Measurements from ENCODE around the gene CD74. TPM values are rescaled to one million over a fixed set of nuclear protein-coding genes. Genes with fewer than 3 reads are reported as not detected.

CD74 gene
- total RNA-seq, 6 donors from 2014 or later = 957 to 4,783 (median 3,180) TPM

DNA sequence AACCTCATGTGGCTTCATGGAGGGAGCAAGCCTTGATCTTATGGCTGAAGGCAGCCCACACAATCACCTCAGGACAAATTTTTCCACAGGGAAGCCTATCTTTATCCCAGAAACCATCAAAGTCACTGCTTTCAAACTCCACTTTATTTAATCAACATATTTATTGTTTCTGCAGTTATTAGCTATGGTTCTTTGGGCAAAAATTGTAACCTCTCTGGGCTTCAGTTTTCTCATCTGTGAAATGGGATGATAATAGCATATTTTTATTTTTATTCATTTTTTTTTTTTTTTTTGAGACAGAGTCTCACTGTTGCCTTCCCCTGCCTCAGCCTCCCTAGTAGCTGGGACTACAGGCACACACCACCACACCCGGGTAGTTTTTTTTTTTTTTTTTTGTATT is 38.9 kb upstream of the CD74 start:
- Histone ChIP-seq H3K27me3 (no peaks in the 10 kb centered on the region), H3K9me3 (no peaks in the 10 kb centered on the region), H3K4me3 (no peak overlapping the region), H3K36me3 (peaks cover 10 to 14% (median 10%) of the 10 kb centered on the region in 4 donors), H3K27ac (no peak overlapping the region), H3K4me1 (peaks cover 15 to 29% (median 25%) of the 10 kb centered on the region in 4 donors)
- no peak for DNase-seq
- ATAC-seq (ENCODE audit: low FRiP score in 2 of 2) = no peak
- TF ChIP-seq EP300 (IDR thresholded peaks at IDR 0.05) = no peak
- no peak for TF ChIP-seq POLR2AphosphoS5 (IDR thresholded peaks at IDR 0.05)
- no peak for TF ChIP-seq POLR2A (IDR thresholded peaks at IDR 0.05)
- TF ChIP-seq, protein P1, sequence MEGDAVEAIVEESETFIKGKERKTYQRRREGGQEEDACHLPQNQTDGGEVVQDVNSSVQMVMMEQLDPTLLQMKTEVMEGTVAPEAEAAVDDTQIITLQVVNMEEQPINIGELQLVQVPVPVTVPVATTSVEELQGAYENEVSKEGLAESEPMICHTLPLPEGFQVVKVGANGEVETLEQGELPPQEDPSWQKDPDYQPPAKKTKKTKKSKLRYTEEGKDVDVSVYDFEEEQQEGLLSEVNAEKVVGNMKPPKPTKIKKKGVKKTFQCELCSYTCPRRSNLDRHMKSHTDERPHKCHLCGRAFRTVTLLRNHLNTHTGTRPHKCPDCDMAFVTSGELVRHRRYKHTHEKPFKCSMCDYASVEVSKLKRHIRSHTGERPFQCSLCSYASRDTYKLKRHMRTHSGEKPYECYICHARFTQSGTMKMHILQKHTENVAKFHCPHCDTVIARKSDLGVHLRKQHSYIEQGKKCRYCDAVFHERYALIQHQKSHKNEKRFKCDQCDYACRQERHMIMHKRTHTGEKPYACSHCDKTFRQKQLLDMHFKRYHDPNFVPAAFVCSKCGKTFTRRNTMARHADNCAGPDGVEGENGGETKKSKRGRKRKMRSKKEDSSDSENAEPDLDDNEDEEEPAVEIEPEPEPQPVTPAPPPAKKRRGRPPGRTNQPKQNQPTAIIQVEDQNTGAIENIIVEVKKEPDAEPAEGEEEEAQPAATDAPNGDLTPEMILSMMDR (IDR thresholded peaks at IDR 0.05) = no peak
- 88 to 90% methylated on average over 1 of the region's 1 CpG for WGBS, 2 donors

DNA sequence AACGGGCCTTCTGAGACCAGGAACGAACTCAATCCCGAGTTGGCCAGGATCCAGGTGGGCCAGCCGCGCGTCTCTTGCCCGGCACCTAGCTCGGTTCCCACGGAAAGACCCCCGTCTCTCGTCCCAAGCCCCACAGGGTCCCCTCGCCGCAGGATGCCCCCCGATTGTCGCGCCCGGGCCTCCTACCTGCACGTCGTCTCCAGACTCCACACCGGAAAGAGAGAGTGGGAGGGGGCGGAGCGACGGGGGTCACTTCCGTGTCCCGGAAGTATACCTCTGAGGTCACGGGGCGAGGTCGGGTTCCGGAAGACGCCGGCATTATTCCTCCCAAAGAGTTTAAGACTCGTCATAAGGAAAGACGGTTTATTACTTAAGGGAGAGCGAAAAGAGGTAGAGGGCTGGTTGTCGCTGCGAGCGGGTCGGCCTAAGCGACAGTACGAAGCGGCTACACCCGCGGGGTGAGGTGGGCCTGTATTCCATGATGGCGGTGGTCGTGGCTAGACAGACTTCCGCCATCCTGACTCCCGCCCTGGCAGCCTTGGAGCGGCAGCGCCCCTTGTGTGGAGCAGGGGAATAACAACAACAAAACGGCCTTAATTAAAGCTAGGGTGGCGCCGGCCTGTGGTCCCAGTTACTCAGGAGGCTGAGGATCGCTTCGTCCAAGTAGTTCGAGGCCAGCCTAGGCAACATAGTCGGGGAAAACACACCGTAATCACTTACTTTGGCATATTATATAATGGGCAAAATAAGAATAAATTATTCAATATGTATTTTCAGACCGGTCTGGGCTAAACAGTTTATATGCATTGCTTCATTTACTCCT is 37.0 kb upstream of the CD74 start, which contains the start of gene RPS14:
Gene RPS14, minus strand, starts transcription at position 223 of the 823 bp plus-strand sequence. CDS start 2,006 bp downstream, outside the sequence.
- H3K4me1 ChIP-seq = peaks cover 15 to 30% (median 25%) of the 10 kb centered on the region in 4 donors
- DNase-seq = peak; percentile 93
- H3K36me3 ChIP-seq = peaks cover 28 to 33% (median 29%) of the 10 kb centered on the region in 4 donors
- H3K27me3 ChIP-seq = no peaks in the 10 kb centered on the region
- TF ChIP-seq, protein P1 (IDR thresholded peaks at IDR 0.05) = peak; percentile 78 to 97 (median 94)
- TF ChIP-seq POLR2A (IDR thresholded peaks at IDR 0.05) = peak; percentile 18 to 91 (median 58)
- peak in 1 of 4 donors; percentile 4 for TF ChIP-seq EP300 (IDR thresholded peaks at IDR 0.05)
- peak; percentile 84 to 96 for TF ChIP-seq POLR2AphosphoS5 (IDR thresholded peaks at IDR 0.05)
- H3K4me3 ChIP-seq = peak within 1 kb of the TSS; percentile 67 to 88 (median 80)
- peak within 1 kb of the TSS; percentile 94 to 99 (median 96) for H3K27ac ChIP-seq
- no peaks in the 10 kb centered on the region for H3K9me3 ChIP-seq
- ATAC-seq (ENCODE audit: low FRiP score in 2 of 2) = peak; percentile 98 to 99
- WGBS, 2 donors = 4 to 8% methylated on average over 30 to 56 of the region's 58 CpGs

DNA sequence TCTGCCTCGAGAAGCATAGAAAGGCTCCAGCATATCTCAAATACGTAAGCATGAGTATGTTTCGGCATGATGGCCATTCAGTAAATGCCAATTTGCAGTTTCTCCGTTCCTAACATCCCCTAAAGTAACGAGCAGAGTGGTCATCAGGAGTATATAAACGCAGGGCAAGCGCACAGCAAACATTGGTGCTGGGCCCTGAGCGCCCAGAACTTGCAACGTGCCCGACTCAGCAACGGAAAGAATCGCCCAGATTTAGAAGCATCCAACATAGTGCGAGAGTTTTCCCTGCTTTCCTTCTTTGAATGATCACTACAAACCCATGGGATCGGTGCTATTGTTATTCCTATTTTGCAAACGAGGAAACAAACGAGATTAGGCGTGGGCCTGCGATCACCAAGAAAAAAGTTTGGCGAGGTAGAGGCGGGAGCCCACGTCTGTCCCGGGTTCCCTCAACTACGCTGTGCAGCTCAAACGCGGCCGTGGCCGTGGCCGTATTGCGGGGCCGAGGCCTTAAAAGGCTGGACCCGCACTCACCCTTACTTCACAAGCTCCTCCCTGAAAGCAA is 36.3 kb upstream of the CD74 start:
- H3K36me3 ChIP-seq = peaks cover 33 to 40% (median 36%) of the 10 kb centered on the region in 4 donors
- peak overlapping the region; percentile 67 to 88 (median 80) for H3K4me3 ChIP-seq
- no peaks in the 10 kb centered on the region for H3K9me3 ChIP-seq
- TF ChIP-seq POLR2AphosphoS5 (IDR thresholded peaks at IDR 0.05) = no peak
- no peak for TF ChIP-seq EP300 (IDR thresholded peaks at IDR 0.05)
- TF ChIP-seq, protein P1 (IDR thresholded peaks at IDR 0.05) = no peak
- no peak for TF ChIP-seq POLR2A (IDR thresholded peaks at IDR 0.05)
- H3K27me3 ChIP-seq = no peaks in the 10 kb centered on the region
- ATAC-seq (ENCODE audit: low FRiP score in 2 of 2) = peak; percentile 79
- 0% methylated on average over 23 to 31 of the region's 31 CpGs for WGBS, 2 donors
- H3K4me1 ChIP-seq = peaks cover 15 to 29% (median 25%) of the 10 kb centered on the region in 4 donors
- DNase-seq = no peak
- H3K27ac ChIP-seq = peak overlapping the region; percentile 94 to 99 (median 96)

DNA sequence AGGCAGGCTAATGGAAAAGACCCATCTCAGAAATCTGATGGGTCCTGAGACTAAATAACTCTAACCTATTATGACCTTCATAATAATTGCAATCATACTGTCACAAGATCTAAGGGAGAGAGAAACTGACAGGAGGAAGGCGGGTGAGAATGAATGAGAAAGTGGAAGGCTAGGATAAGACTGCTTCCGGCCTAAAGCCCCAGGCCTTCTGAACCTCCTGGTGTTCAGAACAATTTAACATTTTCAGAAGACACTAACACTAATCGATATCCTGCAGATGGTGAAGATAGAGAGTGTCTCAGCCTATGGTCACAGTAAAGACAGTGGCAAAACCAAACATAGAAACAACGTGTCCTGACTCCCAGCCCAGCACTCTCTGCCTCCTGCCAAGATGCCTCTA is 35.6 kb upstream of the CD74 start:
- peak overlapping the region; percentile 67 to 88 (median 80) for H3K4me3 ChIP-seq
- H3K27me3 ChIP-seq = no peaks in the 10 kb centered on the region
- no peak for TF ChIP-seq EP300 (IDR thresholded peaks at IDR 0.05)
- TF ChIP-seq POLR2AphosphoS5 (IDR thresholded peaks at IDR 0.05) = no peak
- TF ChIP-seq, protein P1 (IDR thresholded peaks at IDR 0.05) = no peak
- TF ChIP-seq POLR2A (IDR thresholded peaks at IDR 0.05) = no peak
- whole genome bisulfite sequencing, 2 donors = 16 to 19% methylated on average over 4 of the region's 4 CpGs
- peaks cover 35 to 47% (median 43%) of the 10 kb centered on the region in 4 donors for H3K36me3 ChIP-seq
- H3K27ac ChIP-seq = peak overlapping the region; percentile 94 to 99 (median 96)
- H3K9me3 ChIP-seq = no peaks in the 10 kb centered on the region
- ATAC-seq (ENCODE audit: low FRiP score in 2 of 2) (no peak), DNase-seq (no peak)
- peaks cover 15 to 24% (median 22%) of the 10 kb centered on the region in 4 donors for H3K4me1 ChIP-seq
